PC-3 (cell line): ENCODE data around the gene ENPP7. TPM values are rescaled to one million over a fixed set of nuclear protein-coding genes. Genes with fewer than 3 reads are reported as not detected.

Experiments
- ATAC-seq: fragments of 200-7000 bp; cut with Tn5 transposase; 2 replicates; pipeline ENCODE4 v1.9.1; 2020; ENCODE audit warnings: mild to moderate bottlenecking, moderate library complexity
- BruUV-seq: library from RNA; stranded (reverse); fragments of 400-500 nt; replicated peaks from 2 replicates; lab custom pipeline; 2021; lab: Mats Ljungman, UMichigan
- CTCF ChIA-PET: fragments of 300-600 bp; sonication (Branson Sonifier 250); formaldehyde crosslinking; loops from one replicate; lab custom pipeline; 2022; ENCODE audit warnings: antibody characterized with exemption; lab: Charles Lee
- POLR2A ChIA-PET: fragments of 300-600 bp; sonication (Branson Sonifier 250); formaldehyde crosslinking; loops from one replicate; lab custom pipeline; 2022; ENCODE audit warnings: antibody characterized with exemption; ENCODE audit not compliant: unreplicated experiment; lab: Charles Lee
- DNase-seq: peaks from one replicate; pipeline ENCODE4 v3.0.0-alpha.2; 2015
- H2AFZ ChIP-seq: fragments of 300-600 bp; sonication (generic); 2 replicates; pipeline ENCODE4 v1.6.0; 2016; ENCODE audit warnings: antibody characterized with exemption, low read length
- H3F3A ChIP-seq: fragments of 300-600 bp; sonication (generic); one replicate; pipeline ENCODE4 v1.6.0; 2017; ENCODE audit warnings: antibody characterized with exemption, low read length, control low read depth, mild to moderate bottlenecking; ENCODE audit not compliant: unreplicated experiment
- H3K27ac ChIP-seq: fragments of 300-600 bp; sonication (generic); 2 replicates; pipeline ENCODE4 v1.5.1; 2016; ENCODE audit warnings: mild to moderate bottlenecking, low read length
- H3K27me3 ChIP-seq: fragments of 300-600 bp; sonication (generic); 2 replicates; pipeline ENCODE4 v1.6.1; 2016; ENCODE audit warnings: low read length, mixed read lengths
- H3K36me3 ChIP-seq: fragments of 300-600 bp; sonication (generic); 2 replicates; pipeline ENCODE4 v1.6.1; 2016; ENCODE audit warnings: low read depth, mixed run types, low read length, mixed read lengths
- H3K4me1 ChIP-seq: fragments of 300-600 bp; sonication (generic); 2 replicates; pipeline ENCODE4 v1.5.1; 2016; ENCODE audit warnings: low read length; ENCODE audit not compliant: insufficient read depth
- H3K4me2 ChIP-seq: fragments of 300-600 bp; sonication (generic); 2 replicates; pipeline ENCODE4 v1.6.0; 2016; ENCODE audit warnings: low read length
- H3K4me3 ChIP-seq: fragments of 300-600 bp; sonication (generic); 2 replicates; pipeline ENCODE4 v1.5.1; 2016; ENCODE audit warnings: mild to moderate bottlenecking, low read length, mixed read lengths
- H3K79me2 ChIP-seq: fragments of 300-600 bp; sonication (generic); 2 replicates; pipeline ENCODE4 v1.6.1; 2017; ENCODE audit warnings: low read length, mixed read lengths
- H3K9ac ChIP-seq: fragments of 300-600 bp; sonication (generic); 2 replicates; pipeline ENCODE4 v1.6.0; 2016; ENCODE audit warnings: mild to moderate bottlenecking, low read length
- H3K9me2 ChIP-seq: fragments of 300-600 bp; sonication (generic); replicated peaks from 2 replicates; pipeline ENCODE4 v1.6.1; 2016; ENCODE audit warnings: mixed run types, low read length, mixed read lengths
- H3K9me3 ChIP-seq: fragments of 300-600 bp; sonication (generic); 2 replicates; pipeline ENCODE4 v1.6.1; 2016; ENCODE audit warnings: low read length, mixed read lengths
- H4K20me1 ChIP-seq: fragments of 300-600 bp; sonication (generic); 2 replicates; pipeline ENCODE4 v1.6.1; 2016; ENCODE audit warnings: low read length, mixed read lengths
- CTCF ChIP-seq: fragments of 300-600 bp; sonication (generic); conservative IDR thresholded peaks from 2 replicates; pipeline ENCODE4 v1.5.1; 2017; ENCODE audit warnings: antibody characterized with exemption, low read depth, mild to moderate bottlenecking, low read length
- EZH2 ChIP-seq: fragments of 300-600 bp; sonication (generic); IDR thresholded peaks from one replicate; pipeline ENCODE4 v1.6.1; 2017; ENCODE audit warnings: antibody characterized with exemption, mild to moderate bottlenecking, low read length; ENCODE audit not compliant: unreplicated experiment
- EZH2phosphoT487 ChIP-seq: fragments of 300-600 bp; sonication (generic); IDR thresholded peaks from 2 replicates; pipeline ENCODE4 v1.6.1; 2018; ENCODE audit warnings: mild to moderate bottlenecking, antibody characterized with exemption, low read length, borderline replicate concordance
- intact Hi-C: fragments of 100-400 bp; cut with micrococcal nuclease; formaldehyde crosslinking; loops from 2 replicates; pipeline ENCODE4 v1.9.0; 2023
- total RNA-seq: library from RNA; depleted of rRNA; stranded (reverse); fragments of >200 nt; gene quantifications from 2 replicates; pipeline ENCODE4 v1.2.3, GENCODE V29; 2014

ENPP7 gene
- total RNA-seq, 1 experiment from 2014 or later, result not detected

- Histone ChIP-seq H3K4me3 (no peak overlapping the region), H3K27me3 (peaks cover 70% of the 10 kb centered on the region), H3K4me2 (no peak overlapping the region), H3K36me3 (no peaks in the 10 kb centered on the region), H3K27ac (no peak overlapping the region), H3F3A (no peaks in the 10 kb centered on the region), H2AFZ (no peak overlapping the region), H3K9me2 (no peaks in the 10 kb centered on the region), H3K9me3 (no peaks in the 10 kb centered on the region), H4K20me1 (no peaks in the 10 kb centered on the region), H3K4me1 (peaks cover 9% of the 10 kb centered on the region; the same call in 1 of the 2 replicates), H3K79me2 (no peaks in the 10 kb centered on the region), H3K9ac (no peak overlapping the region)
- POLR2A ChIA-PET, result no interaction called here
- BruUV-seq, result no TSS peak
- DNase-seq (no peak), ATAC-seq (no peak)
- CTCF ChIA-PET, result no interaction called here
- intact Hi-C loops, result no loop called here
- TF ChIP-seq CTCF (no peak), EZH2 (no peak), EZH2phosphoT487 (no peak)
Measured at GRCh38 chr17:79695293-79695790, 35.4 kb upstream of the ENPP7 start.

- no peaks in the 10 kb centered on the region for H3F3A ChIP-seq
- DNase-seq (no peak), ATAC-seq (peak; percentile 38; the same call in 1 of the 2 replicates)
- H3K27ac ChIP-seq, result no peak overlapping the region
- intact Hi-C loops, result no loop called here
- no peaks in the 10 kb centered on the region for H3K9me3 ChIP-seq
- no peaks in the 10 kb centered on the region for H3K36me3 ChIP-seq
- no peaks in the 10 kb centered on the region for H4K20me1 ChIP-seq
- no peaks in the 10 kb centered on the region for H3K9me2 ChIP-seq
- POLR2A ChIA-PET, result no interaction called here
- H3K79me2 ChIP-seq, result no peaks in the 10 kb centered on the region
- no TSS peak for BruUV-seq
- H3K27me3 ChIP-seq, result peaks cover 64% of the 10 kb centered on the region
- no peak overlapping the region for H3K4me3 ChIP-seq
- H3K4me2 ChIP-seq, result no peak overlapping the region
- no peak overlapping the region for H2AFZ ChIP-seq
- no peak overlapping the region for H3K9ac ChIP-seq
- TF ChIP-seq EZH2 (no peak), CTCF (no peak), EZH2phosphoT487 (no peak)
- CTCF ChIA-PET, result no interaction called here
- peaks cover 9% of the 10 kb centered on the region; the same call in 1 of the 2 replicates for H3K4me1 ChIP-seq
Measured at GRCh38 chr17:79695797-79696609, 34.7 kb upstream of the ENPP7 start.

- Histone ChIP-seq H3K9me2 (no peaks in the 10 kb centered on the region), H3F3A (no peaks in the 10 kb centered on the region), H3K27me3 (peaks cover 59% of the 10 kb centered on the region), H4K20me1 (no peaks in the 10 kb centered on the region), H3K36me3 (no peaks in the 10 kb centered on the region), H3K79me2 (no peaks in the 10 kb centered on the region), H3K27ac (no peak overlapping the region), H3K4me1 (peaks cover 9% of the 10 kb centered on the region; the same call in 1 of the 2 replicates), H3K4me2 (no peak overlapping the region), H3K9ac (no peak overlapping the region), H2AFZ (no peak overlapping the region), H3K9me3 (no peaks in the 10 kb centered on the region), H3K4me3 (no peak overlapping the region)
- DNase-seq (no peak), ATAC-seq (no peak)
- ChIA-PET POLR2A (interaction anchor here (0.6 kb wide), 1 partner anchor 413 kb away, joined by 4 read pairs; no protein-coding TSS in a partner anchor), CTCF (no interaction called here)
- TF ChIP-seq EZH2, result no peak
- TF ChIP-seq CTCF, result no peak
- no peak for TF ChIP-seq EZH2phosphoT487
- no TSS peak for BruUV-seq
- intact Hi-C loops, result no loop called here
Measured at GRCh38 chr17:79696610-79696982, 34.1 kb upstream of the ENPP7 start.
